Nephron progenitor cell (in vitro differentiated cells): ENCODE measurements around the gene TRIM47.

Experiments used
- DNase-seq: peaks from one replicate; pipeline ENCODE4 v3.0.0; 2021
- H3K27ac Mint-ChIP-seq: 2 replicates; pipeline ENCODE4 v1.8.0; 2021; ENCODE audit warnings: mild to moderate bottlenecking, moderate library complexity, mixed read lengths
- H3K27me3 Mint-ChIP-seq: 2 replicates; pipeline ENCODE4 v1.8.0; 2021; ENCODE audit warnings: mild to moderate bottlenecking, low read depth, mixed read lengths; ENCODE audit not compliant: poor library complexity
- H3K36me3 Mint-ChIP-seq: 2 replicates; pipeline ENCODE4 v1.8.0; 2021; ENCODE audit warnings: low read depth, mixed read lengths
- H3K4me1 Mint-ChIP-seq: 2 replicates; pipeline ENCODE4 v1.8.0; 2021; ENCODE audit warnings: mixed read lengths
- H3K4me3 Mint-ChIP-seq: 2 replicates; pipeline ENCODE4 v1.8.0; 2021; ENCODE audit warnings: mild to moderate bottlenecking, moderate library complexity, mixed read lengths
- H3K9me3 Mint-ChIP-seq: 2 replicates; pipeline ENCODE4 v1.8.0; 2021; ENCODE audit warnings: mild to moderate bottlenecking, moderate library complexity, mixed read lengths
- CTCF ChIP-seq: fragments of 200-600 bp; sonication (generic); IDR thresholded peaks from 2 replicates; pipeline ENCODE4 v1.5.0; 2021; ENCODE audit warnings: antibody characterized with exemption

The TRIM47 gene

GRCh38 chr17:75842963-75843576 lies 35.3 kb downstream of the TRIM47 start:
- no peak for TF ChIP-seq CTCF
- peaks cover 36% of the 10 kb centered on the region for H3K4me1 Mint-ChIP-seq
- H3K27ac Mint-ChIP-seq: no peak overlapping the region
- H3K36me3 Mint-ChIP-seq: peaks cover 5% of the 10 kb centered on the region
- H3K4me3 Mint-ChIP-seq: no peak overlapping the region
- H3K9me3 Mint-ChIP-seq: no peaks in the 10 kb centered on the region
- DNase-seq: no peak
- H3K27me3 Mint-ChIP-seq: peaks cover 2% of the 10 kb centered on the region

GRCh38 chr17:75842411-75842810 lies 36.0 kb downstream of the TRIM47 start:
- H3K36me3 Mint-ChIP-seq: peaks cover 4% of the 10 kb centered on the region
- no peak for TF ChIP-seq CTCF
- H3K4me1 Mint-ChIP-seq: peaks cover 35% of the 10 kb centered on the region
- no peaks in the 10 kb centered on the region for H3K9me3 Mint-ChIP-seq
- DNase-seq: no peak
- H3K4me3 Mint-ChIP-seq: no peak overlapping the region
- H3K27ac Mint-ChIP-seq: no peak overlapping the region
- peaks cover 2% of the 10 kb centered on the region for H3K27me3 Mint-ChIP-seq

- H3K36me3 Mint-ChIP-seq: no peaks in the 10 kb centered on the region
- no peaks in the 10 kb centered on the region for H3K9me3 Mint-ChIP-seq
- no peak for DNase-seq
- peaks cover 2% of the 10 kb centered on the region for H3K27me3 Mint-ChIP-seq
- H3K4me1 Mint-ChIP-seq: peaks cover 26% of the 10 kb centered on the region
- TF ChIP-seq CTCF: no peak
- H3K4me3 Mint-ChIP-seq: no peak overlapping the region
- H3K27ac Mint-ChIP-seq: no peak overlapping the region
Measured at GRCh38 chr17:75840799-75841164, 37.6 kb downstream of the TRIM47 start.

GRCh38 chr17:75839942-75840798 lies 38.2 kb downstream of the TRIM47 start:
- H3K36me3 Mint-ChIP-seq: no peaks in the 10 kb centered on the region
- H3K4me1 Mint-ChIP-seq: peaks cover 20% of the 10 kb centered on the region
- DNase-seq: no peak
- no peak for TF ChIP-seq CTCF
- H3K27me3 Mint-ChIP-seq: peaks cover 2% of the 10 kb centered on the region
- no peaks in the 10 kb centered on the region for H3K9me3 Mint-ChIP-seq
- H3K4me3 Mint-ChIP-seq: no peak overlapping the region
- H3K27ac Mint-ChIP-seq: no peak overlapping the region

GRCh38 chr17:75838410-75838809 lies 40.0 kb downstream of the TRIM47 start:
- no peak overlapping the region for H3K27ac Mint-ChIP-seq
- no peak overlapping the region for H3K4me3 Mint-ChIP-seq
- DNase-seq: no peak
- H3K36me3 Mint-ChIP-seq: no peaks in the 10 kb centered on the region
- TF ChIP-seq CTCF: no peak
- no peaks in the 10 kb centered on the region for H3K9me3 Mint-ChIP-seq
- H3K27me3 Mint-ChIP-seq: peaks cover 2% of the 10 kb centered on the region
- peaks cover 19% of the 10 kb centered on the region for H3K4me1 Mint-ChIP-seq
